K562 (cell line): Measurements from ENCODE around the gene MESP1. TPM values are rescaled to one million over a fixed set of nuclear protein-coding genes. Genes with fewer than 3 reads are reported as not detected.
A peak's percentile ranks its signal among the peaks of the same experiment; 100 is the strongest.

Experiments
- ATAC-seq: fragments of 200-7000 bp; cut with Tn5 transposase; 3 replicates; pipeline ENCODE4 v1.9.1; 2020; ENCODE audit warnings: moderate library complexity
- BruUV-seq: library from RNA; stranded (reverse); fragments of 400-500 nt; replicated peaks from 2 replicates; lab custom pipeline; 2021; lab: Mats Ljungman, UMichigan
- CTCF ChIA-PET: fragments of 300-600 bp; formaldehyde crosslinking; extraction: SDS; loops from one replicate; lab custom pipeline; 2021; ENCODE audit warnings: low intra/inter-chr PET ratio; lab: Yijun Ruan, JAX
- POLR2A ChIA-PET: fragments of 300-600, 350-650 bp; sonication (Branson Sonifier 250); formaldehyde crosslinking; extraction: SDS; loops from one replicate; lab custom pipeline; 2021; ENCODE audit warnings: antibody characterized with exemption, inconsistent platforms; lab: Yijun Ruan, JAX
- DNase-seq, 4 experiments: peaks; one replicate each; pipeline versions ENCODE4 v3.0.0 to v3.0.0-alpha.2; 2011 to 2018; ENCODE audit warnings: low spot score in 3 of 4, mixed read lengths in 3 of 4; ENCODE audit errors: extremely low read depth in 1 of 4
- FAIRE-seq: peaks from 2 replicates; lab custom pipeline; 2011; peaks lifted over from hg19 to GRCh38; lab: Jason Lieb, UNC
- H2AFZ ChIP-seq: 2 replicates; pipeline ENCODE4 v1.6.0; 2011; ENCODE audit warnings: low read depth, low read length, control low read depth, inconsistent platforms
- H3K27ac ChIP-seq: fragments of 200-600 bp; 3 replicates; pipeline ENCODE4 v1.8.0; 2011; ENCODE audit warnings: low read depth, mild to moderate bottlenecking, control low read depth, inconsistent platforms, low read length, moderate library complexity, mixed read lengths; ENCODE audit errors: extremely low read depth
- H3K27me3 ChIP-seq, 2 experiments: fragments of 300-600 bp in 1 of 2; 2 replicates in 1 of 2; 3 replicates in 1 of 2; pipeline versions ENCODE4 v1.6.0 to v1.8.0; 2011; ENCODE audit warnings: inconsistent platforms in 2 of 2, low read length in 2 of 2, mild to moderate bottlenecking in 1 of 2, mixed read lengths in 1 of 2, moderate library complexity in 1 of 2; ENCODE audit not compliant: control insufficient read depth in 2 of 2, insufficient read depth in 2 of 2
- H3K36me3 ChIP-seq: fragments of 300-600 bp; 3 replicates; pipeline ENCODE4 v1.8.0; 2011; ENCODE audit warnings: mild to moderate bottlenecking, low read length, inconsistent platforms; ENCODE audit not compliant: control insufficient read depth, insufficient read depth
- H3K4me1 ChIP-seq, 2 experiments: fragments of 200-600 bp in 1 of 2; replicated peaks in 1 of 2; 2 replicates in 1 of 2; 3 replicates in 1 of 2; pipeline versions ENCODE4 v1.5.1 to v1.8.0; 2011; ENCODE audit warnings: inconsistent platforms in 2 of 2, low read length in 2 of 2, mild to moderate bottlenecking in 1 of 2, mixed read lengths in 1 of 2, moderate library complexity in 1 of 2; ENCODE audit not compliant: control insufficient read depth in 2 of 2, insufficient read depth in 2 of 2
- H3K4me2 ChIP-seq: 2 replicates; pipeline ENCODE4 v1.6.1; 2011; ENCODE audit warnings: low read length, control low read depth, inconsistent platforms, mixed read lengths; ENCODE audit not compliant: insufficient read depth
- H3K4me3 ChIP-seq: fragments of 200-600 bp; sonication (generic), shearing (Covaris generic); 2 replicates; pipeline ENCODE4 v1.5.1; 2016; ENCODE audit warnings: control low read depth, inconsistent platforms
- H3K79me2 ChIP-seq: fragments of 200-600 bp; 3 replicates; pipeline ENCODE4 v1.8.0; 2011; ENCODE audit warnings: low read length, inconsistent platforms; ENCODE audit not compliant: control insufficient read depth, insufficient read depth
- H3K9ac ChIP-seq, 2 experiments: 2 replicates each; pipeline versions ENCODE4 v1.6.0 to v1.6.1; 2011; ENCODE audit warnings: low read depth in 2 of 2, low read length in 2 of 2, control low read depth in 1 of 2, inconsistent platforms in 1 of 2, mild to moderate bottlenecking in 1 of 2, mixed read lengths in 1 of 2; ENCODE audit not compliant: insufficient read depth in 1 of 2
- H3K9me1 ChIP-seq: one replicate; pipeline ENCODE4 v1.6.0; 2011; ENCODE audit warnings: inconsistent platforms, mild to moderate bottlenecking, low read length, moderate library complexity; ENCODE audit not compliant: control insufficient read depth, insufficient read depth
- H3K9me3 ChIP-seq: replicated peaks from 2 replicates; pipeline ENCODE4 v1.5.1; 2011; ENCODE audit warnings: low read depth, low read length, inconsistent platforms; ENCODE audit not compliant: control insufficient read depth, insufficient read depth
- H4K20me1 ChIP-seq: replicated peaks from 2 replicates; pipeline ENCODE4 v1.6.1; 2011; ENCODE audit warnings: low read length, inconsistent platforms, mixed read lengths; ENCODE audit not compliant: control insufficient read depth, insufficient read depth
- CCAR2 ChIP-seq: fragments of 200-400 bp; formaldehyde crosslinking; IDR thresholded peaks from 2 replicates; pipeline ENCODE4 v1.6.1; 2017; ENCODE audit warnings: mild to moderate bottlenecking, low read depth, low read length
- CHAMP1 ChIP-seq: fragments of 450-650 bp; IDR thresholded peaks from 2 replicates; pipeline ENCODE4 v1.6.1; 2016; ENCODE audit warnings: mild to moderate bottlenecking
- EP300 ChIP-seq: IDR thresholded peaks from 2 replicates; pipeline ENCODE4 v1.6.1; 2012; ENCODE audit warnings: low read length, improper control_type of control experiment
- ESRRA ChIP-seq: fragments of 450-650 bp; IDR thresholded peaks from 2 replicates; pipeline ENCODE4 v1.6.1; 2014; ENCODE audit warnings: low read depth, mild to moderate bottlenecking, moderate library complexity, borderline replicate concordance
- GABPB1 ChIP-seq: sonication (generic); formaldehyde crosslinking; IDR thresholded peaks from 2 replicates; pipeline ENCODE4 v1.8.0; 2022; ENCODE audit warnings: mild to moderate bottlenecking, missing genetic modification reagents
- JUND ChIP-seq, 2 experiments: IDR thresholded peaks; 2 replicates in 1 of 2; 3 replicates in 1 of 2; pipeline ENCODE4 v1.6.1; 2011; ENCODE audit warnings: borderline replicate concordance in 2 of 2, low read depth in 2 of 2, low read length in 2 of 2, improper control_type of control experiment in 1 of 2, missing biosample characterization in 1 of 2, missing genetic modification characterization in 1 of 2, missing genetic modification reagents in 1 of 2
- MYC ChIP-seq, 2 experiments: fragments of 250-450 bp in 1 of 2; sonication (Bioruptor Pico) in 1 of 2; IDR thresholded peaks; 2 replicates each; pipeline versions ENCODE4 v1.5.1 to v1.6.1; 2012 to 2021; ENCODE audit warnings: low read depth in 2 of 2, borderline replicate concordance in 1 of 2, improper control_type of control experiment in 1 of 2, low read length in 1 of 2, mild to moderate bottlenecking in 1 of 2, moderate library complexity in 1 of 2
- MYNN ChIP-seq, 2 experiments: sonication (generic); formaldehyde crosslinking in 1 of 2; IDR thresholded peaks; 2 replicates each; pipeline versions ENCODE4 v1.5.0 to v1.6.1; 2016 to 2020; ENCODE audit warnings: antibody characterized with exemption in 1 of 2, missing genetic modification reagents in 1 of 2
- PURB ChIP-seq: sonication (generic); formaldehyde crosslinking; IDR thresholded peaks from 2 replicates; pipeline ENCODE4 v1.9.0; 2021; ENCODE audit warnings: low read depth, mild to moderate bottlenecking, missing genetic modification reagents
- SETDB1 ChIP-seq: IDR thresholded peaks from one replicate; pipeline ENCODE4 v1.6.1; 2012; ENCODE audit warnings: low read length, control low read depth, inconsistent platforms
- ZC3H4 ChIP-seq: sonication (generic); formaldehyde crosslinking; IDR thresholded peaks from 2 replicates; pipeline ENCODE4 v1.9.0; 2021; ENCODE audit warnings: missing genetic modification reagents, borderline replicate concordance
- ZNF165 ChIP-seq: fragments of 250-450 bp; sonication (Bioruptor Pico); IDR thresholded peaks from 2 replicates; pipeline ENCODE4 v1.4.0; 2020; ENCODE audit warnings: borderline replicate concordance
- ZNF24 ChIP-seq: fragments of 450-650 bp; IDR thresholded peaks from 2 replicates; pipeline ENCODE4 v1.6.1; 2016
- ZNF311 ChIP-seq: fragments of 250-450 bp; sonication (Bioruptor Pico); IDR thresholded peaks from 2 replicates; pipeline ENCODE4 v1.4.0; 2020; ENCODE audit warnings: mild to moderate bottlenecking, moderate library complexity
- ZNF347 ChIP-seq: fragments of 450-650 bp; formaldehyde crosslinking; IDR thresholded peaks from 2 replicates; pipeline ENCODE4 v1.4.0; 2020; ENCODE audit warnings: low read depth, mild to moderate bottlenecking, moderate library complexity
- whole genome bisulfite sequencing: fragments of 100-300 bp; shearing (Covaris generic); methylation state at CpG from one replicate; pipeline ENCODE4 v1.1.6; 2016; ENCODE audit warnings: low coverage, mixed read lengths; ENCODE audit not compliant: insufficient coverage; ENCODE audit errors: missing lambda C conversion rate; 5-methylcytosine and 5-hydroxymethylcytosine counted together
- in situ Hi-C: fragments of 300-500 bp; cut with MboI; formaldehyde crosslinking; loops from 4 replicates; pipeline ENCODE4 v1.15.0; 2018; ENCODE audit warnings: inconsistent platforms, mixed read lengths
- intact Hi-C: fragments of 100-400 bp; cut with micrococcal nuclease; formaldehyde crosslinking; loops from 2 replicates; pipeline ENCODE4 v1.14.2; 2022
- polyA plus RNA-seq, 8 experiments: library from polyadenylated mRNA; depleted of rRNA in 4 of 8; stranded (reverse) in 5 of 8; unstranded in 3 of 8; fragments of >200 nt; fragmentation: Nextera tagmentation in 2 of 8; fragmentation: Illumina TruSeq in 1 of 8; extraction: Ambion mirVana in 2 of 8; extraction: Trizol in 1 of 8; gene quantifications; 2 replicates each; pipeline versions ENCODE4 v1.2.1 to v1.2.3, GENCODE V29; 2011 to 2014; ENCODE audit warnings: inconsistent platforms in 1 of 8, missing spikeins in 1 of 8
- total RNA-seq, 7 experiments: library from RNA; depleted of rRNA in 6 of 7; stranded (reverse); fragments of >200 nt in 6 of 7; fragmentation: Illumina TruSeq in 2 of 7; extraction: Trizol in 2 of 7; gene quantifications; 2 replicates each; pipeline versions ENCODE4 v1.2.1 to v1.2.3, GENCODE V29; 2011 to 2021; ENCODE audit warnings: low replicate concordance in 1 of 7
- TF ChIP-seq, protein P1 (sequence below): fragments of 450-650 bp; formaldehyde crosslinking; IDR thresholded peaks from 2 replicates; pipeline ENCODE4 v1.4.0; 2020; ENCODE audit warnings: mild to moderate bottlenecking, moderate library complexity

The MESP1 gene
- total and polyA plus RNA-seq, 9 of the 15 experiments (the other 6 are each of a cell fraction or from before 2014, with no cell fraction given): 0.14 to 1.1 (median 0.36) TPM; not detected in 4

DNA sequence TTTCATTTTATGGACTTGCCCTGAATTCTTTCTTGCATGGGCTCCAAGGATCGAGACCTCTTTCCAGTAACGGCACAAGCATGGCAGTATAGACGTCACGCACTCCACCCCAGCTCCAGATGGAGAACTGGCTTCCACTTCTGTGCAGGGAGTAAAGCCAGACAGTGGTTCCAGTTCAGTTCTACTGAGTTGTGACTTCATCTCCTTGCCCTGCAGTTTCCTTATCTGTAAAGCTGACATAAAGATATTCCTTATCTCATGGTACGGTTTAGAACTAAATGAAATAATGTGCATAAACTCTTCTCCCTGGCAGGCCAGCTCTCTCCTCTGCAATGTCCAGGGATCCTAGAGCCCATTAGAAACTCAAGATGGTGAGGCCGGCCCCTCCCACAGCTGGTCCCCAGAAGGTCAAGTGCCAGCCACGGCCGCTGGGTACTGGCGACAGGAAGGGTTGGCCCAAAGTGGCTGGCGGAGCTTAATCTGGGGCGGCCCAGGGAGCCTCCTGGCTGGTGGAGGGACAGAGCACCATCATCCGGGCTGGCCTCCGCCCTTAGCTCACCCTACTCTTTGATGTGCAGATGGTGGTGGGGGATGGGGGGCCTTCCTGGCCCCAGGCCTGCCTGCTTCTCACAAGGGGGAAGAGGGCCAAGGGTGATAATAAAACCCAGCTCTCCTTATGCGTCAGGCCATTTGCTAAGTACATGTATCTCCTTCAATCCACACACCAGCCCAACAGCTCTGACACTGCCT is 32.2 kb upstream of the MESP1 start:
- 7% methylated on average over 14 of the region's 14 CpGs for WGBS
- no peaks in the 10 kb centered on the region for H3K79me2 ChIP-seq
- CTCF ChIA-PET: no interaction called here
- H3K27me3 ChIP-seq: no peaks in the 10 kb centered on the region
- no TSS peak for BruUV-seq
- DNase-seq (peak; percentile 44 to 75 (median 55)), ATAC-seq (peak; percentile 80), FAIRE-seq (peak; percentile 72)
- peaks cover 35 to 37% of the 10 kb centered on the region in 2 experiments for H3K4me1 ChIP-seq
- H4K20me1 ChIP-seq: no peaks in the 10 kb centered on the region
- intact Hi-C loops: loop anchor here (2.0 kb wide), 1 partner anchor 32 kb away; the partner anchor contains the start of gene ANPEP
- in situ Hi-C loops: loop anchor here (10.0 kb wide), 1 partner anchor 452 kb away; the partner anchor contains the start of genes CIB1 and GDPGP1
- POLR2A ChIA-PET: interaction anchor here (0.7 to 1.7 kb wide), 6 partner anchors 10 to 319 kb away, joined by 3 to 5 read pairs (median 4); partner anchors contain the start of genes AP3S2 and IDH2
- peak overlapping the region; percentile 86 for H2AFZ ChIP-seq
- H3K27ac ChIP-seq: peak overlapping the region; percentile 77; the same call in 2 of the 3 replicates
- no peaks in the 10 kb centered on the region; the same call in 1 of the 2 replicates for H3K9me3 ChIP-seq
- no peak overlapping the region for H3K4me3 ChIP-seq
- H3K4me2 ChIP-seq: peak overlapping the region; percentile 69
- no peaks in the 10 kb centered on the region for H3K9me1 ChIP-seq
- H3K36me3 ChIP-seq: no peaks in the 10 kb centered on the region
- peak overlapping the region in 1 of 2 experiments; percentile 65; a peak in 2 of 4 replicates for H3K9ac ChIP-seq
- TF ChIP-seq GABPB1 (CRISPR knock-in tag): peak; percentile 12; the same call in 1 of the 2 replicates
- TF ChIP-seq ZNF24: no peak
- TF ChIP-seq ZNF347 (CRISPR knock-in tag): no peak
- TF ChIP-seq JUND (IDR thresholded peaks at IDR 0.05; ENCODE audit: borderline replicate concordance, low read depth, low read length): no peak
- peak; percentile 70; the same call in 2 of the 3 replicates for TF ChIP-seq JUND (tag; IDR thresholded peaks at IDR 0.05; ENCODE audit: borderline replicate concordance, low read depth, low read length)
- TF ChIP-seq ZNF311 (CRISPR knock-in tag): no peak; the same call in 1 of the 2 replicates
- TF ChIP-seq ZNF165: no peak
- TF ChIP-seq, protein P1, sequence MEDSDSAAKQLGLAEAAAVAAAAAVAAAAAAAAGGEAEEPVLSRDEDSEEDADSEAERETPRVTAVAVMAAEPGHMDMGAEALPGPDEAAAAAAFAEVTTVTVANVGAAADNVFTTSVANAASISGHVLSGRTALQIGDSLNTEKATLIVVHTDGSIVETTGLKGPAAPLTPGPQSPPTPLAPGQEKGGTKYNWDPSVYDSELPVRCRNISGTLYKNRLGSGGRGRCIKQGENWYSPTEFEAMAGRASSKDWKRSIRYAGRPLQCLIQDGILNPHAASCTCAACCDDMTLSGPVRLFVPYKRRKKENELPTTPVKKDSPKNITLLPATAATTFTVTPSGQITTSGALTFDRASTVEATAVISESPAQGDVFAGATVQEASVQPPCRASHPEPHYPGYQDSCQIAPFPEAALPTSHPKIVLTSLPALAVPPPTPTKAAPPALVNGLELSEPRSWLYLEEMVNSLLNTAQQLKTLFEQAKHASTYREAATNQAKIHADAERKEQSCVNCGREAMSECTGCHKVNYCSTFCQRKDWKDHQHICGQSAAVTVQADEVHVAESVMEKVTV (CRISPR knock-in tag): no peak
- no peak for TF ChIP-seq CCAR2
- TF ChIP-seq ESRRA: peak; percentile 30; the same call in 1 of the 2 replicates
- peak; percentile 70; the same call in 1 of the 2 replicates for TF ChIP-seq MYNN (IDR thresholded peaks at IDR 0.05)
- TF ChIP-seq MYNN (CRISPR knock-in tag; IDR thresholded peaks at IDR 0.05): no peak
- no peak for TF ChIP-seq SETDB1
- TF ChIP-seq EP300: no peak
- TF ChIP-seq PURB: no peak
- no peak for TF ChIP-seq ZC3H4 (CRISPR knock-in tag)
- no peak for TF ChIP-seq MYC (IDR thresholded peaks at IDR 0.05; ENCODE audit: low read depth, low read length)
- TF ChIP-seq MYC (CRISPR knock-in tag; IDR thresholded peaks at IDR 0.05; ENCODE audit: borderline replicate concordance, low read depth): no peak
- no peak for TF ChIP-seq CHAMP1
